Stomach smooth muscle (tissue), 2 donors: Measurements from ENCODE around the gene ALPK1.

Source experiments
- H3K27ac ChIP-seq: one replicate; pipeline ENCODE4 v1.7.0; 2013; ENCODE audit warnings: mild to moderate bottlenecking, low read length, inconsistent platforms
- H3K27me3 ChIP-seq, 2 donors: one replicate each; pipeline ENCODE4 v1.7.0; 2013; ENCODE audit warnings: low read length in 2 of 2; ENCODE audit not compliant: insufficient read depth in 2 of 2, control insufficient read depth in 1 of 2
- H3K36me3 ChIP-seq, 2 donors: one replicate each; pipeline ENCODE4 v1.7.0; 2013; ENCODE audit warnings: low read length in 2 of 2; ENCODE audit not compliant: control insufficient read depth in 2 of 2, insufficient read depth in 2 of 2
- H3K4me1 ChIP-seq: one replicate; pipeline ENCODE4 v1.7.0; 2013; ENCODE audit warnings: low read length; ENCODE audit not compliant: control insufficient read depth, insufficient read depth
- H3K4me3 ChIP-seq, 2 donors: one replicate each; pipeline ENCODE4 v1.7.0; 2013; ENCODE audit warnings: low read length in 2 of 2
- H3K9ac ChIP-seq, 2 donors: one replicate each; pipeline ENCODE4 v1.7.0; 2013; ENCODE audit warnings: low read length in 2 of 2, mild to moderate bottlenecking in 1 of 2
- H3K9me3 ChIP-seq, 2 donors: one replicate each; pipeline ENCODE4 v1.7.0; 2013; ENCODE audit warnings: low read length in 2 of 2; ENCODE audit not compliant: control insufficient read depth in 2 of 2
- donor health status: healthy.
- donor health status: Pancreatic carcinoma.

The ALPK1 gene

GRCh38 chr4:112358415-112358814, 61.2 kb downstream of the ALPK1 start:
- no peak overlapping the region for H3K9ac ChIP-seq
- no peak overlapping the region for H3K4me3 ChIP-seq
- no peak overlapping the region for H3K27ac ChIP-seq
- no peaks in the 10 kb centered on the region for H3K36me3 ChIP-seq
- no peaks in the 10 kb centered on the region for H3K27me3 ChIP-seq
- no peaks in the 10 kb centered on the region for H3K9me3 ChIP-seq
- no peaks in the 10 kb centered on the region for H3K4me1 ChIP-seq

DNA sequence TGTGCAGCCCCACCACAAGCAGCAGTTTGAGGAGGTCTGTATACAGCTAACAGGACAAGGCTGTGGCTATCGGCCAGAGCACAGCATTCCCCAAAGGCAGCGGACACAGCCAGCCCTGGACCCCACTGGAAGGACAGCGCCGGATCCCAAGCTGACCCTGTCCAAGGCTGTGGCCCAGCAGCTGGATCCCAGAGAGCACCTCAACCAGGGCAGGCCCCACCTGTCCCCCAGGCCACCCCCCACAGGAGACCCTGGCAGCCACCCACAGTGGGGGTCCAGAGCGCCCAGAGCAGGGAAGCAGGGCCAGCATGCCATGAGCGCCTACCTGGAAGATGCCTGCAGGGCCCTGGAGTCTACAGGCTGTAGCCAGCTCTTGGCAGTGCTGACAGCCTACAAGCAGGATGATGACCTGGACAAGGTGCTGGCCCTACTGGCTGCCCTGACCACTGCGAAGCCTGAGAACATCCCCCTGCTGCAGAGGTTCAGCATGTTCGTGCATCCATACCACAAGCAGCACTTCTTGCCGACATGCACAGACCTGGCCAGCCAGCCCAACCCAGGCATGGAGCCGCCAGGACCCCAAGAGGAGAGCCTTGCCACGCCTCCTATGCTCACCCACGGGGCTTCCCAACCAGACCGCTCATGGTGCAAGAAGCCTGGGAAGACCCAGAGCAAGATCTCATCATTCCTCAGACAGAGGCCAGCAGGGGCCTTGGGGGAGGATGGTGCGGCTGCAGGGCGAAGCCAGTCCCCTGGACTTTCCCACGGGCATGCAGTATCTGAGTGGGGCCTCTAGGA, 62.0 kb downstream of the ALPK1 start:
- Histone ChIP-seq H3K27ac (no peak overlapping the region), H3K4me1 (no peaks in the 10 kb centered on the region), H3K9ac (no peak overlapping the region), H3K4me3 (no peak overlapping the region), H3K27me3 (no peaks in the 10 kb centered on the region), H3K36me3 (no peaks in the 10 kb centered on the region), H3K9me3 (no peaks in the 10 kb centered on the region)

DNA sequence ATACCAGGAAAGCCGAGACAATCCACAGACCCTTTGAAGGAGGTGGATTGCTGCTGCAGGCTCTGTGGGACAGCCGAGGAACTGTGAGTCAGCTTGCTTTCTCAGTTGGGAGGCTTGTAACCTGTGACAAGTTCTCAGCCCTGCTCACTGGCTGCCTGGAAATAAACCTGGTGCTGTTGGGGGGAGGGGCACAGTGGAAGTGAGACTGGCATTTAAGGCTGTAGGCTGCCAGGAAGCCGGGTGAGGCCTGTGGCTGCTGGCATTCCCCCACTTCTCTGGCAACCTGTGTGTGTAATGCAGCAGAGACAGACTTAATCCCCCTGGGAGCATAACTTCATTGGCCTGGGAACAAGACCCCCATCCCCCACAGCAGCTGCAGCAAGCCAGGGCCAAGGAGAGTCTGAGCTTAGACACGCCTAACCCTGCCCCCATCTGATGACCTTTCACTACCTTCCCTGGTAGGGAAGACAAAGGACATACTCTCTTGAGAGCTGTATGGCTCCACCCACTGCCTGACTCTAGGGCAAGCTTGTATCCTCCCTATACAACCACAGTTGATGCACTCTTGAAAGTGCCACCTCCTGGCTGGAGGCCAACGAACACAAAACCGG, 64.1 kb downstream of the ALPK1 start:
- H3K27me3 ChIP-seq = no peaks in the 10 kb centered on the region
- H3K36me3 ChIP-seq = no peaks in the 10 kb centered on the region
- no peak overlapping the region for H3K27ac ChIP-seq
- no peak overlapping the region for H3K9ac ChIP-seq
- no peaks in the 10 kb centered on the region for H3K9me3 ChIP-seq
- H3K4me1 ChIP-seq = no peaks in the 10 kb centered on the region
- H3K4me3 ChIP-seq = no peak overlapping the region

- Histone ChIP-seq H3K27me3 (no peaks in the 10 kb centered on the region), H3K36me3 (no peaks in the 10 kb centered on the region), H3K4me3 (no peak overlapping the region), H3K9me3 (peaks cover 0 to 3% of the 10 kb centered on the region in 2 donors), H3K4me1 (no peaks in the 10 kb centered on the region), H3K9ac (no peak overlapping the region), H3K27ac (no peak overlapping the region)
Observed at GRCh38 chr4:112370466-112370865, 73.3 kb downstream of the ALPK1 start.

- Histone ChIP-seq H3K27ac (no peak overlapping the region), H3K4me3 (no peak overlapping the region)
Observed at GRCh38 chr4:112371361-112371760, 74.2 kb downstream of the ALPK1 start.

GRCh38 chr4:112374850-112375249, 77.7 kb downstream of the ALPK1 start:
- Histone ChIP-seq H3K4me3 (no peak overlapping the region), H3K27me3 (no peaks in the 10 kb centered on the region), H3K9ac (no peak overlapping the region), H3K27ac (no peak overlapping the region), H3K9me3 (no peaks in the 10 kb centered on the region), H3K4me1 (no peaks in the 10 kb centered on the region), H3K36me3 (no peaks in the 10 kb centered on the region)

More at GRCh38 chr4:112371361-112371760, 74.2 kb downstream of the ALPK1 start:
- Histone ChIP-seq H3K4me1 (no peaks in the 10 kb centered on the region), H3K36me3 (no peaks in the 10 kb centered on the region), H3K9ac (no peak overlapping the region), H3K27me3 (no peaks in the 10 kb centered on the region), H3K9me3 (peaks cover 0 to 3% of the 10 kb centered on the region in 2 donors)

DNA sequence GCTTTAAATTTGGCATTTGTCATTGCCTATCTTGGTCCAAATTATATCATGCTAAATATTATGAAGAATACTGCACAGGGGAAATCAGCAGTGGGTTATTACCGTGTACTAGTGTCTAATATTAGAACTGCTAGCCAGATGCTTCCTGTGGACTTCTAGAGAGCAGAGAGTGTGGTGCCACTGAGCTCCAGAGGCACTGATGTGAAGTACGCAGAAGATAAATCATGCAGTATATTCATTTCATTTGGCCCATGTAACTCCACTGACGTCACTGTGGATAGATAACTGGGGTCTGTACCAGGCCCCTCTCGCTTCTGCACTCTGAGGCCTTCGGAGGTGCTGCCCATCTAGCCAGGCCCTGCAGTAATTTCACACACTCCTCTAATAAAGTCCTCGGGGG, 80.0 kb downstream of the ALPK1 start:
- no peak overlapping the region for H3K27ac ChIP-seq

DNA sequence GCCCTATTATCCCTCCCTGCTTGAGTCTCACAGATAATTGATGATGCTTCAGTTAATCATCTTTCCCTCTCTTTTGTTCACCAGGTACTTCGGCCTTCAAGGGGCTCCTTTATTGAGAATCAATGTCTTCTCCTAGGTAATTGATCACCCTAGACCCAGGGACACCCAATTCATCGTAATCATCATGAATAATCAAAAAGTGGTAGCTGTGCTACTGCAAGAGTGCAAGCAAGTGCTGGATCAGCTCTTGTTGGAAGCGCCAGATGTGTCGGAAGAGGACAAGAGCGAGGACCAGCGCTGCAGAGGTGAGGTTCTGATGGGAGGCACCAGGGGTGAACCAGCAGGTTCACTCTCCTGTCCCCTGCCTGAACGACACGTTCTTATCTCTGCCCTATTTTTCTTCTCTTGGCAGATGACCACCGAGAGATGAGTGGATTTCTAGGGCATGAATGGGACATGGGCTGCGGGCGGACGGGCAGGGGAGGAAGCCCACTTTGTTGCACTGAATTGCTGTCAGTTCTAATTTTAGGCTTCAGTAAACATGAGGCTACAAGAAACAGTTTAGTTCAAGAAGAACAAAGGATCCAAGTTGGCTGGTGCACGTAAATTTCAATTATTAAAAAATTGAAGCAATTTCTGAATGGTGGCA, 80.5 kb downstream of the ALPK1 start:
- H3K9me3 ChIP-seq = no peaks in the 10 kb centered on the region
- H3K27ac ChIP-seq = no peak overlapping the region
- no peaks in the 10 kb centered on the region for H3K36me3 ChIP-seq
- no peak overlapping the region for H3K4me3 ChIP-seq
- H3K4me1 ChIP-seq = no peaks in the 10 kb centered on the region
- no peaks in the 10 kb centered on the region for H3K27me3 ChIP-seq
- no peak overlapping the region for H3K9ac ChIP-seq

More for the DNA sequence above, 80.0 kb downstream of the ALPK1 start:
- Histone ChIP-seq H3K36me3 (no peaks in the 10 kb centered on the region), H3K27me3 (no peaks in the 10 kb centered on the region), H3K4me3 (no peak overlapping the region), H3K9ac (no peak overlapping the region), H3K9me3 (no peaks in the 10 kb centered on the region), H3K4me1 (no peaks in the 10 kb centered on the region)

- no peaks in the 10 kb centered on the region for H3K36me3 ChIP-seq
- H3K27me3 ChIP-seq = no peaks in the 10 kb centered on the region
- H3K27ac ChIP-seq = no peak overlapping the region
- H3K9ac ChIP-seq = no peak overlapping the region
- no peaks in the 10 kb centered on the region for H3K9me3 ChIP-seq
- H3K4me1 ChIP-seq = no peaks in the 10 kb centered on the region
- H3K4me3 ChIP-seq = no peak overlapping the region
Observed at GRCh38 chr4:112378243-112378620, 81.1 kb downstream of the ALPK1 start.

DNA sequence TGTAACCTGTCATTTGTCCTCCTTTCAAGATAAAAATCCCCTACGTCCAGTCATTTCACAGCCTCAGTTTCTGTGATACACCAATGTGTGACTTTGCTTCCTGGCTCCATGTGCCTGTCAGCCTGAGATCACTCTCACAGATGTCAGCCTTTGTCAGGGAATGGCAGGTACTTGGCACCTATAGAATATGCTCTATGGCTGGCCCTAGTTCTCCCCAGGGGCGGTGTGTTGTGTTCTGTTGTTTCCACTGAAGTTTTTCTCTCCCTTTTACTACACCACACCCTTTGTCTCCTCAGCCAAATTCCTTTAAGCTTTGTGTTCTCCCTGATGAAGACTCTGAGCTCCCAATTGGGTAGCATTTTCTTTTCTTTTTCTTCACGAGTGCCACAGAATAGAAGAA, 81.7 kb downstream of the ALPK1 start:
- no peak overlapping the region for H3K4me3 ChIP-seq
- H3K9me3 ChIP-seq = no peaks in the 10 kb centered on the region
- H3K27me3 ChIP-seq = no peaks in the 10 kb centered on the region
- no peaks in the 10 kb centered on the region for H3K4me1 ChIP-seq
- H3K36me3 ChIP-seq = no peaks in the 10 kb centered on the region
- H3K27ac ChIP-seq = no peak overlapping the region
- H3K9ac ChIP-seq = no peak overlapping the region

DNA sequence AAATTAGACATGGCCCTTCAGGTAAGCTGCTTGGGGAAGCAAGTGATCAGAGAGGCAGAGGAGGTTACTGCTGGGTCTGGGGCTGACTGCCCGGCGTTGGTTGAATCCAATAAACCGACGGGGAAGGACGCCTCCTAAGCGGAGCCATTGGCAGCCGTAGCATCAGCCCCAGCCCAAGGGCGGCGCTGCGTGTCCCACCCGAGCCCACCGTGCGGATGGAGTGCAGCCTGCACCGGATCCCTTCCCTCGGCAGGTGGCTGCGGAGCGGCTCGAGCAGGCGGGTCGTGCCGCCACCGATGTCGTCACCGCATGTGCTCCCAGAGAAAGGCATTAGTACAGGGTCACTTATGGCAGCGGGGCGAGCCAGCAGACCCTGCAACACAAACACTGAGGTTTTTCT, 82.1 kb downstream of the ALPK1 start:
- no peaks in the 10 kb centered on the region for H3K4me1 ChIP-seq
- H3K27ac ChIP-seq = no peak overlapping the region
- H3K9ac ChIP-seq = no peak overlapping the region
- no peaks in the 10 kb centered on the region for H3K36me3 ChIP-seq
- peak overlapping the region in 1 of 2 donors; percentile 8 for H3K4me3 ChIP-seq
- H3K9me3 ChIP-seq = no peaks in the 10 kb centered on the region
- no peaks in the 10 kb centered on the region for H3K27me3 ChIP-seq
